Measurements from ENCODE around the gene MAGEA10. TPM values are rescaled to one million over a fixed set of nuclear protein-coding genes. Genes with fewer than 3 reads are reported as not detected.
"Not testable (repeated sequence)": the region's sequence is repeated elsewhere in the genome, so short reads cannot be mapped to it uniquely, and the experiment has no call there.

MAGEA10 gene
- total RNA-seq (2014; rRNA removed; shearing (Covaris generic)) = not detected in 2 replicates

DNA sequence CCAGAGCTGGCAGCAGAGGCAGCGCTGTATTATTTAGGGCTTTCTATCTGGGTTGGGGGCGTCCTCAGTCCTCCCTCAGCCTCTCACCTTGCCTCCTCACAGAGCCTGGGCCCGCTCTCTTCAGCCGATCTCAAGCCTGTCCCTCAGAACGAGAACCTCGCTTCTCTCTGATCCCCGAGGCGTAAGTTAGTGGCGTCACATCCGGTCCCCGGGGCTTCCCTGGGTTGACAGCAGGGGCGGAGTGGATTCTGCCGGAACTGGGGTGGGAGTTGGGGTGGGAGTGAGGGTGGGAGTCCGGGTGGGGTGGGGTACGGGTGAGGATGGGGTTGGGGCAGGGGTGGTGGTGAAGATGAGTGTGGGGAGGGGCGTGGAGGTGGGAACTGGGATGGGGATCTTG lies at the start of gene MAGEA10:
MAGEA10 (minus strand) TSS at position 190 of the 397 bp plus-strand sequence. CDS start 2,957 bp downstream, outside the sequence.
- DNase-seq (ENCODE audit: low spot score) = no peak

DNA sequence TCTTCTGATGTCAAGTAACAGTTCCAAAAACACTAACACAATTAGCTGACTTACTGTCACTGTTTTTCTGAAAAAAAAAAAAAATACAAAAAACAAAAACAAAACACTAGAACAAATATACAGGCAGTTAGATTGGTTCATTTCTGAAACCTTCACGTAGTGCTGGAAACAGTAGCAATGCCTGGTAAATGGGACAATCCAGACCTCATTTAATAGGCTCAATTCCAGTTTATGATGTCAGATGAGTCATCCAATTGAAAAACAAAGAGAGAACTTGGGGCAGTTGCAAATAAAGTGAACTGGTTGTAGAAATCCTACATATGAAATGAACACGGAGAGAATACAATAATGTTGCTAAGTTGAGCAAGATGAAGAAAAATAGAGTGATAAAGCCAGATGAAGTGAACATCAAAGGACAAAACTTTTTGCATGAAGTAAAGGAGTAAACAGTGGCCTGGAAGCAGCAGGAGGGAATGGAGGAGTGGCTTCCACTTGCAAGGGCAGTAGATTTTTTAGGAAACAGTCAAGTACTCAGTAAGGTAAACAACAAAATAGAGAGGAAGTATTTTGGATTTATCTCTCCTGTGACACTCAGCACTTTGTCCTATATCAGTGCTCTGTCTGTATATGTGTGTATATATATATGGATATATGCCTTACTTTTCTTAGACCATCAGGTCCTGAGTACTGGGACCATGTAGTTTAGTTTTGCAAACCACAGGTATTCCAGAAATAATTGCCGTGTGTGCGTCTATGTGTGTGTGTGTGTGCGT lies 39.3 kb upstream of the MAGEA10 start:
- DNase-seq (ENCODE audit: low spot score) = no peak

GRCh38 chrX:152177052-152177451 lies 38.7 kb upstream of the MAGEA10 start:
- DNase-seq (ENCODE audit: low spot score) = no peak

DNA sequence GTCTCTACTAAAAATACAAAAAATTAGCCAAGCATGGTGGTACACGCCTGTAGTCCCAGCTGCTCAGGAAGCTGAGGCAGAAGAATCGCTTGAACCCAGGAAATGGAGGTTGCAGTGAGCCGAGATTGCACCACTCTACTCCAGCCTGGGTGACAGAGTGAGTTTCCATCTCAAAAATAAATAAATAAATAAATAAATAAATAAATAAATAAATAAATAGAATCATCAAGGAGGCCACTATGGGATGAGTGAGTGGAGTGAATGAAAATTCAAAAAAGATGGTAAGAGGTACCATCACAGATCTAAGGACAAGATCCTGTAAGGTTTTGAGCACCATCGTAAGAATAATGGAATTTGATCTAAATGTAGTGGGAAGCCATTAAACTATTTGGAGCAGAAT lies 37.5 kb upstream of the MAGEA10 start:
- not testable (repeated sequence) for DNase-seq (ENCODE audit: low spot score)

DNA sequence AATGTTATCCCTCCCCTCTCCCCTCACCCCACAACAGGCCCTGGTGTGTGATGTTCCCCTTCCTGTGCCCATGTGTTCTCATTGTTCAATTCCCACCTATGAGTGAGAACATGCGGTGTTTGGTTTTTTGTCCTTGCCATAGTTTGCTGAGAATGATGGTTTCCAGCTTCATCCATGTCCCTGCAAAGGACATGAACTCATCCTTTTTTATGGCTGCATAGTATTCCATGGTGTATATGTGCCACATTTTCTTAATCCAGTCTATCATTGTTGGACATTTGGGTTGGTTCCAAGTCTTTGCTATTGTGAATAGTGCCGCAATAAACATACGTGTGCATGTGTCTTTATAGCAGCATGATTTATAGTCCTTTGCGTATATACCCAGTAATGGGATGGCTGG lies 35.5 kb upstream of the MAGEA10 start:
- not testable (repeated sequence) for DNase-seq (ENCODE audit: low spot score)

GRCh38 chrX:152170621-152171020 lies 32.2 kb upstream of the MAGEA10 start:
- DNase-seq (ENCODE audit: low spot score) = no peak

GRCh38 chrX:152165033-152165743 lies 26.8 kb upstream of the MAGEA10 start:
- no peak for DNase-seq (ENCODE audit: low spot score)

GRCh38 chrX:152157042-152157441 lies 18.7 kb upstream of the MAGEA10 start:
- no peak for DNase-seq (ENCODE audit: low spot score)

- DNase-seq (ENCODE audit: low spot score) = no peak
Observed at GRCh38 chrX:152155766-152156310, 17.5 kb upstream of the MAGEA10 start.

DNA sequence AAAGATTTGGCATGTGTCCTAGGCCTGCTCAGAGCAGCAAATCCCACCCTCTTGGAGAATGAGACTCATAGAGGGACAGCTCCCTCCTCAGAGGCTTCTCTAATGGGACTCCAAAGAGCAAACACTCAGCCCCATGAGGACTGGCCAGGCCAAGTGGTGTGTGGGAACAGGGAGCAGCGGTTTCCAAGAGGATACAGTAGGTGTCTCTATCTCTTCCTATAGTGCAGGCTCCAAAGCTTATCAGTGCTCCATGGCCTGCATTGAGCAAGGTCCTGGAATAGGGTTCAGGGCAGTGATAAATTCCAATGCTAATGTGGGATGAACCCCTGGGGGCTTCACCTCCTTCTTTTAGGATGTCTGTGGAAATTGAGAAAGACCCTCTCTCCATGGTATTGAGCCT lies 15.7 kb upstream of the MAGEA10 start:
- DNase-seq (ENCODE audit: low spot score) = no peak

GRCh38 chrX:152151256-152151655 lies 12.9 kb upstream of the MAGEA10 start:
- no peak for DNase-seq (ENCODE audit: low spot score)

DNA sequence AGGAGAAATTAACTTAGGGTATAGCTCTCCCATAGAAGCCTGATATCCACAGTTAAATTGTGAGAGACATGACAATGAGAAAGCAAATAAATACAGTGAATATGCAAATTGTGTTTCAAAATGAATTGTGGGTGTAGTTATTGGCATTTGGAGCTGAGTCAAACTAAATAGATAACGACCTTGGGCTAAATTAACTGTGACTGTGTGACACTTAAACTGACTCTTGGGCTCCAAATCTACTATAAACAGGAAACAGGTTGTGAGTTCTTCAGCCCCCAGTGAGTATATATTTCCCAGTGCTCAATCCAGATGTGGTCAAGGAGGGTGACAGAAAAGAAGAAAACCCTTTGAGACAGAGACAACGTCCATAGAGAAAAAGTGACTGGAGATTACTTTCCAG lies 11.3 kb upstream of the MAGEA10 start:
- DNase-seq (ENCODE audit: low spot score) = no peak

DNA sequence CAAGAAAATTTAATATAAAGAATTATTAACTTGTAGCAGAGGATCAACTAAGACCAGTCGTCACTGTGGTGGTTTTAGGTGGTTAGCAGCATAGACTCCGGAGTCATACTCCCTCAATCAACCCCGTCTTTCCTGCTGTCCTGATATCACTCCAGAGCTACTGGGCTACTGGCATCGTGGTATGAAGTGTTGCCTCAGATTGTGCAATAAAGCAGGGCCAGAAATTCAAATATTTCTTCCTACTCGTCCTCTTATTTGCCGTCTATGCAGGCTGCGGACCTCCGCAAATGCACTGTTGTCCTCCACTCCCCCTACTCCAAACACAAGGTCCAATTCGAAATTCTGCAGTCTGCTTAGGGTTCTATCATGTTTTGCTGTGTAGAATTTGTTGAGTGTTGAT lies 1.2 kb upstream of the MAGEA10 start:
- DNase-seq (ENCODE audit: low spot score) = no peak

- DNase-seq (ENCODE audit: low spot score) = no peak
Observed at GRCh38 chrX:152137771-152138387, 498 bp downstream of the MAGEA10 start.

DNA sequence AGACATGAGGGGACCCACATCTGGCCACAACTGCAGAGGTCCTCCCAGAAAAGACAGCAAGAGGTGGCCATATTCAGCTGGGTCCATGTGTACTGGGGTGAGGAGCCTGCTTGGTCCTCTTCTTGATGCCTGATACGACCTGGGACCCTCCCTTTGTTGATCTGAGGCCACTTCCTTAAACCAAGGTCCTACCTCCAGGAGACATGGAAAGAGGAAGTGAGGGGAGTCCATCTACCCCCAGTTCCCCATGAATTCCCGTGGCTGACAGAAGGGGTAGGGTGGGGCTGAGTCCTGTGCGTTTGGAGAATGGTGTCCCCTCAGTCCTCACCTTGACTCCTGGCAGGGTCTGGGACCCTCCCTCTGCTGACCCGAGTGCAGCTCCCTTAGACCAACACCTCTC lies 2.1 kb downstream of the MAGEA10 start:
- no peak for DNase-seq (ENCODE audit: low spot score)

DNA sequence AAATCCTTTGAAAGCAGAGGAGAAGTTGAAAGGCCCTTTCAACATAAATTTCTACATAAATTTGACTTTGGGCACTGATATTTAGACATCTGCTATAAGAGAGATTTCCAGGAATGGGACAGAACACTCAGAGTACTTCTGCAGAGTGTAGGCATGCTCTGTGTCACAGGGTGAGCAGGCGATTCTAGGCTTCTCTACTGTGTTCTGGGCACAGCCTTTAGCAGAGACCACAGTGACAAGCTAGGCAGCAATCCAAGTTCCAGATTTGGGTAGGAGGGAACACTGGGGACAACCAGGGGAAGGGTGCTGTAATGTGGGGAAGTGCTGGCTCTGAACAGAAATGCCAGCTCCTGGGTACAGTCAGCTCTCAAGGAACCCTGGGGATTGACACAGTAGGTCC lies 6.9 kb downstream of the MAGEA10 start:
- no peak for DNase-seq (ENCODE audit: low spot score)

GRCh38 chrX:152129069-152129844 lies 9.1 kb downstream of the MAGEA10 start:
- DNase-seq (ENCODE audit: low spot score) = peak; percentile 32

GRCh38 chrX:152117305-152117704 lies 21.1 kb downstream of the MAGEA10 start:
- DNase-seq (ENCODE audit: low spot score) = no peak

- no peak for DNase-seq (ENCODE audit: low spot score)
Observed at GRCh38 chrX:152108527-152108926, 29.9 kb downstream of the MAGEA10 start.

- no peak for DNase-seq (ENCODE audit: low spot score)
Observed at GRCh38 chrX:152103866-152104265, 34.5 kb downstream of the MAGEA10 start.

DNA sequence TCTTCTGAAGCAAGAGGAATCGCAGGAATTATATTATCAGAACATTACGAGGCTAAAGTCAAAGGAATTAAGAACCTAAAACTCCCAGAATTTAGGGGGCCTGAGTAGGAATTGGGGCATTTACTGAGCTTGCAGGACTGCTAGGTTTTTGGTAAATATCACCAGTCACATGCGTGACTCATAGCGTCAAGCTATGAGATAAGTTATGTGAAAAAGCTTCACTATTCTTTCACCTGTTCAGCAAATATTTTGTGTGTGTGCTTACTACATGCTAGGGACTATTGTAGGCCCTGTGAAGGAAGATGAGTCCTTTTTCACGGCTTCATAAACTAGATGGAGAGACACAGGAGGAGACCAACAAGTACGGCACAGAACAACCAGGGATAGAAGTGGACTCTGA lies 52.2 kb downstream of the MAGEA10 start:
- no peak for DNase-seq (ENCODE audit: low spot score)
